Measurements from ENCODE around the gene EBP. TPM values are rescaled to one million over a fixed set of nuclear protein-coding genes. Genes with fewer than 3 reads are reported as not detected.

Gene EBP
- total and polyA plus RNA-seq, 8 donors = 5.8 to 208 (median 53.1) TPM

DNA sequence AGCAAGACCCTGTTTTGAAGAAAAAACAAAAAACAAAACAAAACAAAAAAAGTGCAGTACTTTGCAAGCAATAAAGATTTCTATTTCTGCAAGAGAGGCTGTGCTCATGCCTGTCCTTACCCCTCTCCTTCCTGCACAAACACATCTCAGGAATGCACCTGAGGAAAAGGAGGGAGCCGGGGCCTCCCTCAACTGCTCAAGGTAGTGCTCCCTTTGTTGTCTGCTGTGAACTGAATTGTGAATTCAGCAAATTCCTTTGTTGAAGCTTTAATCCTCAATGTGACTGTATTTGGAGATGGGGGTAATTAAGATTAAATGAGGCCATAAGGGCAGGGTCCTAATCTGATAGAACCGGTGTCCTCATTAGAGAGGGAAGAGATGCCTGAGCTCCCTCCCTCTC, 31.7 kb upstream of the EBP start:
- whole genome bisulfite sequencing, 5 donors = 62 to 81% (median 75%) methylated on average over 2 of the region's 2 CpGs
- intact Hi-C loops (cut with DNase I; ENCODE audit: low total_unique reads) = no loop called here

DNA sequence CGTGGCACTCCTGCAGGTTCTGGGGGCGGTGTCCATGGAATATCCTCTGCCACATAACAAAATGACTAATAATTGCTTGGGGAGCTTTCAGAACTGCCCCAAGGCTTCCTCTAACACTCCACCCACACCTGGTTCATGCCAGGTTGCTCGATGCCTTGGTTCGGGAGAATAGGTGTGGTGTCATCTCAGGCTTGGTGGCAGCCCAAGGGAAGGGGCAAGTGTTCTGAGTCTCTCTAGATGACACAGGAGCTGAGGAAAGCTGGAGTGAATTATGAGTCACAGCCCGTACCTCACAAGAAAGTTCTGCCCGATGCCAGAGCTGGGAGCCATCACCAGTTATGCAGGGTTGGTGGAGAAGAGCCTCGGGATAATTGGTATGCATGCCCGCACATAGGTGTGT, 30.9 kb upstream of the EBP start:
- peaks cover 0 to 18% (median 3%) of the 10 kb centered on the region in 4 donors for H3K9me3 ChIP-seq
- H3K27me3 ChIP-seq = no peaks in the 10 kb centered on the region
- WGBS, 5 donors = 71 to 86% (median 80%) methylated on average over 5 to 8 of the region's 8 CpGs
- H3K27ac ChIP-seq = no peak overlapping the region
- TF ChIP-seq, protein P1, sequence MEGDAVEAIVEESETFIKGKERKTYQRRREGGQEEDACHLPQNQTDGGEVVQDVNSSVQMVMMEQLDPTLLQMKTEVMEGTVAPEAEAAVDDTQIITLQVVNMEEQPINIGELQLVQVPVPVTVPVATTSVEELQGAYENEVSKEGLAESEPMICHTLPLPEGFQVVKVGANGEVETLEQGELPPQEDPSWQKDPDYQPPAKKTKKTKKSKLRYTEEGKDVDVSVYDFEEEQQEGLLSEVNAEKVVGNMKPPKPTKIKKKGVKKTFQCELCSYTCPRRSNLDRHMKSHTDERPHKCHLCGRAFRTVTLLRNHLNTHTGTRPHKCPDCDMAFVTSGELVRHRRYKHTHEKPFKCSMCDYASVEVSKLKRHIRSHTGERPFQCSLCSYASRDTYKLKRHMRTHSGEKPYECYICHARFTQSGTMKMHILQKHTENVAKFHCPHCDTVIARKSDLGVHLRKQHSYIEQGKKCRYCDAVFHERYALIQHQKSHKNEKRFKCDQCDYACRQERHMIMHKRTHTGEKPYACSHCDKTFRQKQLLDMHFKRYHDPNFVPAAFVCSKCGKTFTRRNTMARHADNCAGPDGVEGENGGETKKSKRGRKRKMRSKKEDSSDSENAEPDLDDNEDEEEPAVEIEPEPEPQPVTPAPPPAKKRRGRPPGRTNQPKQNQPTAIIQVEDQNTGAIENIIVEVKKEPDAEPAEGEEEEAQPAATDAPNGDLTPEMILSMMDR (IDR thresholded peaks at IDR 0.05) = no peak
- no peak for TF ChIP-seq POLR2A (IDR thresholded peaks at IDR 0.05)
- no peak for TF ChIP-seq EP300 (IDR thresholded peaks at IDR 0.05)
- TF ChIP-seq POLR2AphosphoS5 (IDR thresholded peaks at IDR 0.05) = no peak
- no peak overlapping the region for H3K4me3 ChIP-seq
- DNase-seq = no peak
- H3K36me3 ChIP-seq = peaks cover 0 to 8% (median 0%) of the 10 kb centered on the region in 4 donors
- H3K4me1 ChIP-seq = no peaks in the 10 kb centered on the region
- intact Hi-C loops (cut with DNase I; ENCODE audit: low total_unique reads) = no loop called here

More for the DNA sequence above, 31.7 kb upstream of the EBP start:
- peaks cover 0 to 16% (median under 1%) of the 10 kb centered on the region in 4 donors for H3K36me3 ChIP-seq
- H3K9me3 ChIP-seq = peaks cover 0 to 13% (median 3%) of the 10 kb centered on the region in 4 donors
- no peaks in the 10 kb centered on the region for H3K27me3 ChIP-seq
- no peak for DNase-seq
- no peaks in the 10 kb centered on the region for H3K4me1 ChIP-seq
- TF ChIP-seq POLR2A (IDR thresholded peaks at IDR 0.05) = no peak
- TF ChIP-seq EP300 (IDR thresholded peaks at IDR 0.05) = no peak
- TF ChIP-seq, protein P1 (IDR thresholded peaks at IDR 0.05) = no peak
- TF ChIP-seq POLR2AphosphoS5 (IDR thresholded peaks at IDR 0.05) = no peak
- H3K4me3 ChIP-seq = no peak overlapping the region
- no peak overlapping the region for H3K27ac ChIP-seq

DNA sequence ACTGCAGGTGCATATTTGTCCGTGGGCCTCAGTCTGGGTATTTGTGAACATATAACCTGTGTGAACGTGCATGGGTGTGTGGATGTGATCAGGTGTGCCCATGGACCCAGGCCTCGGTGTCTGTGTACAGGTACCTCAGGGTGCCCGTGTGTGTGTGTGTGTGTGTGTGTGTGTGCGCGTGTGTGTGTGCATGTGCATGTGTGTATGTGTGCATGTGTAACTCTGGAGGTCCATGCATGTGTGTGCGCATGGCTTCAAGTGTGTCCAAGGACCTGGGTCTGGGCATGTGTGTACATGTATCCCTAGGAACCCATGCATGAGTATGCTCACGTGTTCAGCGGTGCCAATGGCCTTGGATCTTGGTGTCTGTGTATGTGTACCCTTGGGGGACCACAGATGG, 29.8 kb upstream of the EBP start:
- 90 to 100% (median 98%) methylated on average over 2 to 9 of the region's 9 CpGs for WGBS, 5 donors
- intact Hi-C loops (cut with DNase I; ENCODE audit: low total_unique reads) = no loop called here
- TF ChIP-seq POLR2AphosphoS5 (IDR thresholded peaks at IDR 0.05) = no peak
- TF ChIP-seq EP300 (IDR thresholded peaks at IDR 0.05) = no peak
- TF ChIP-seq, protein P1 (IDR thresholded peaks at IDR 0.05) = no peak
- no peak for TF ChIP-seq POLR2A (IDR thresholded peaks at IDR 0.05)
- no peak for DNase-seq
- Histone ChIP-seq H3K27ac (no peak overlapping the region), H3K4me3 (no peak overlapping the region), H3K4me1 (no peaks in the 10 kb centered on the region), H3K36me3 (peaks cover 0 to 2% (median 0%) of the 10 kb centered on the region in 4 donors), H3K9me3 (peaks cover 0 to 18% (median 3%) of the 10 kb centered on the region in 4 donors), H3K27me3 (no peaks in the 10 kb centered on the region)

DNA sequence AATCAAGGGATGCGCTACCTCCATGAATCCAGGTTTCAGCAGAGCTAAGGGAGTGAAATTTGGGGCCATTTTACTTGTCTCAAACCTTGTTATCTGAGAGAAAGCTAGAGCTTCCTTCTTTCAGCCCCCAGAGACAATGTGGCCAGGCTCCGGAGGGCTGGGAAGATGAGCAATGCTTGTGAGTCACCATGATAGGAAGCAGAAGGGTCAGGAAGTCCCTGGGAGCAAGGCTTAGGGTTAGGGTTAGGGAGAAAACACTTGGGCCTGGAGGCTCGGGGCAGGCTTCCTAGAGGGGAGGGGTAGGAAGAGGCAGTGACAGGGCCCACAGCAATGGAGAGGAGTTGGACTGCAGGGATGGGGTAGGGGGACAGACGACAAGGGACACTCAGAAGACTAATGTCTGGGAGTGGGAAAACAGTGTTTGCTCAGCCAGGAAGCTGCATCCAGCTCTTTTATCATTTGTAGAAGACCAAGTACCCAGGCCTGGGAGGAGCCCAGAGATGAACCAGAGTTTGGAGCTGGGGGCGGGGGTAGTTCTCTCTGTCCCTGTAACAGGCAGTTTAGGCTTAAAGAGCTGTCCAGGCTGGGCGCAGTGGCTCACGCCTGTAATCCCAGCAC, 29.2 kb upstream of the EBP start:
- DNase-seq = no peak
- WGBS, 5 donors = 48 to 81% (median 76%) methylated on average over 3 to 7 of the region's 7 CpGs
- Histone ChIP-seq H3K9me3 (peaks cover 0 to 18% (median 3%) of the 10 kb centered on the region in 4 donors), H3K27ac (no peak overlapping the region), H3K4me1 (no peaks in the 10 kb centered on the region), H3K4me3 (no peak overlapping the region), H3K36me3 (no peaks in the 10 kb centered on the region), H3K27me3 (no peaks in the 10 kb centered on the region)
- intact Hi-C loops (cut with DNase I; ENCODE audit: low total_unique reads) = no loop called here
- TF ChIP-seq, protein P1 (IDR thresholded peaks at IDR 0.05) = no peak
- TF ChIP-seq EP300 (IDR thresholded peaks at IDR 0.05) (no peak), POLR2A (IDR thresholded peaks at IDR 0.05) (no peak), POLR2AphosphoS5 (IDR thresholded peaks at IDR 0.05) (no peak)

All from stomach (tissue), 9 donors.